Pancreas (tissue), 10 donors: ENCODE data around the gene AKAP1. TPM values are rescaled to one million over a fixed set of nuclear protein-coding genes. Genes with fewer than 3 reads are reported as not detected.

Source experiments
- ATAC-seq, 4 donors: fragments of 200-7000 bp; cut with Tn5 transposase; one replicate each; pipeline versions ENCODE4 v1.8.0 to v1.9.1; 2020; ENCODE audit warnings: mild to moderate bottlenecking in 4 of 4, moderate library complexity in 4 of 4
- DNase-seq, 6 donors: peaks; one replicate each; pipeline ENCODE4 v3.0.0-alpha.2; 2020
- FAIRE-seq: peaks from 2 replicates; lab custom pipeline; 2012; peaks lifted over from hg19 to GRCh38; lab: Jason Lieb, UNC
- H3K27ac ChIP-seq, 4 donors: fragments of 200-600 bp; sonication (generic); 1 replicate in 3 of 4; 2 replicates in 1 of 4; pipeline versions ENCODE4 v1.5.0 to v1.8.0; 2020
- H3K27me3 ChIP-seq, 4 donors: fragments of 200-600 bp; one replicate each; pipeline ENCODE4 v1.8.0; 2021
- H3K36me3 ChIP-seq, 3 donors: fragments of 200-600 bp; sonication (generic) in 1 of 3; one replicate each; pipeline versions ENCODE4 v1.5.0 to v1.8.0; 2020 to 2021
- H3K4me1 ChIP-seq, 3 donors: fragments of 200-600 bp; one replicate each; pipeline ENCODE4 v1.8.0; 2021
- H3K4me3 ChIP-seq, 4 donors: fragments of 200-600 bp; sonication (generic) in 2 of 4; one replicate each; pipeline versions ENCODE4 v1.5.0 to v1.8.0; 2020 to 2021
- H3K9me3 ChIP-seq, 4 donors: fragments of 200-600 bp; one replicate each; pipeline ENCODE4 v1.8.0; 2021
- WGBS, 2 donors: extraction: QIAGEN DNeasy Blood & Tissue Kit; methylation state at CpG; one replicate each; pipeline ENCODE4 v1.1.7; 2013; 5-methylcytosine and 5-hydroxymethylcytosine counted together
- intact Hi-C, 3 donors: fragments of 100-400 bp; cut with DNase I; formaldehyde crosslinking; loops; one replicate each; pipeline versions ENCODE4 v1.11.1 to v1.14.2; 2022
- polyA plus RNA-seq, 2 donors: library from polyadenylated mRNA; stranded (reverse); fragments of 200-250 nt; gene quantifications; one replicate each; pipeline ENCODE4 v1.2.3, GENCODE V29; 2013
- total RNA-seq, 6 donors: library from RNA; stranded (reverse); fragmentation: NEBNext Ultra II Directional in 4 of 6; extraction: Animal tissue kit (Norgen Biotek cat#: 25700) in 4 of 6; gene quantifications; one replicate each; pipeline versions ENCODE4 v1.2.1 to v1.2.4, GENCODE V29; 2021 to 2023
- TF ChIP-seq, protein P1 (sequence below), 4 donors: fragments of 200-600 bp; sonication (generic) in 3 of 4; IDR thresholded peaks; one replicate each; pipeline versions ENCODE4 v1.5.0 to v1.8.0; 2021; ENCODE audit warnings: antibody characterized with exemption in 4 of 4
- donor health status: healthy with polysubstance abuse.
- donor health status: DM: no; HTN: no; CAD: no; lungs with moderate emphysema.
- donor health status: DM: no; HTN: no; CAD: no.
- donor health status: control.
- donor health status: control.
- donor health status: Bipolar disorder and iron deficiency.
- donor health status: DM: yes; HTN: yes; CAD: no.
- donor health status: DM: no; HTN: no; CAD: no.
- donor health status: DM: no; HTN: no; CAD: no.
- donor health status: DM: yes; HTN: yes; CAD: no.

AKAP1 gene
- total and polyA plus RNA-seq, 8 donors: 9.8 to 23.8 (median 15.3) TPM

DNA sequence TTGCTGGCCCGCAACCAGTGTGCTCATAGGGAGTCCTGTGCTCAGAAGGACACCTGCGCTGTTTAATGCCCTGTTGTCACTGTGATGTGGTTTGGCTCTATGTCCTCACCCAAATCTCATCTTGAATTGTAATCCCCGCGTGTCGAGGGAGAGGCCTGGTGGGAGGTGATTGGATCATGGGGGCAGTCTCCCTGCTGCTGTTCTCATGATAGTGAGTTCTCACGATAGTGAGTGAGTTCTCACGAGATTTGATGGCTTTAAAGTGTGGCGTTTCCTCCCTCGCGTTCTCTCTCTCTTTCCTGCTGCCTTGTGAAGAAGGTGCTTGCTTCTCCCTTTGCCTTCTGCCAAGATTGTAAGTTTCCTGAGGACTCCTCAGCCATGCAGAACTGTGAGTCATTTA is 66.8 kb downstream of the AKAP1 start:
- intact Hi-C loops: no loop called here

DNA sequence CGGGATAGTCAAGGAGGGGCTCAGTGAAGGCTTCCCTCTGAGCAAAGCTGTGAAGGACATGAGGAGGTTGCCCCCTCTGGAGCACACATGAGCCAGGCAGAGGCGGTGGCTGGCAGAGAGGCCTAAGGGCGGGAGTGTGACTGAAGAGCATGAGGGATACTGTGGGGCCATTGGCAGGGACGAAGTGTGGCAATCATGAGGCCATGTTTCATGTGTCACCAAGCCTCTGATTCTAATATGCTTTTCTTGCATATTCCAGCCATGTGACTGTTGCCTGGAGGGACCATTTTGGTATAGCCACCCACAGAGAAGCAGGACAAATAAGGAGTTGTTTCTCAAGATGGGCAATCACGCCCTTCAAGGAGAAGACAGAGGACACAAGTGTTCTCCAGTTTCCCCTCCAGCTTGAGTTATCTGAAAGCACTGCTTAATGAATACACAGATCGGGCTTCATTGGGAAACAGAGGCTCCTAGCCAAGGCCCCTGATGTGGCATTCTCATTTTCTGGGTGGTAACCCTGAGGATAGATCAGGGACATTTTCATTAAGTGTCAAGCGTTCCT is 68.0 kb downstream of the AKAP1 start:
- TF ChIP-seq, protein P1, sequence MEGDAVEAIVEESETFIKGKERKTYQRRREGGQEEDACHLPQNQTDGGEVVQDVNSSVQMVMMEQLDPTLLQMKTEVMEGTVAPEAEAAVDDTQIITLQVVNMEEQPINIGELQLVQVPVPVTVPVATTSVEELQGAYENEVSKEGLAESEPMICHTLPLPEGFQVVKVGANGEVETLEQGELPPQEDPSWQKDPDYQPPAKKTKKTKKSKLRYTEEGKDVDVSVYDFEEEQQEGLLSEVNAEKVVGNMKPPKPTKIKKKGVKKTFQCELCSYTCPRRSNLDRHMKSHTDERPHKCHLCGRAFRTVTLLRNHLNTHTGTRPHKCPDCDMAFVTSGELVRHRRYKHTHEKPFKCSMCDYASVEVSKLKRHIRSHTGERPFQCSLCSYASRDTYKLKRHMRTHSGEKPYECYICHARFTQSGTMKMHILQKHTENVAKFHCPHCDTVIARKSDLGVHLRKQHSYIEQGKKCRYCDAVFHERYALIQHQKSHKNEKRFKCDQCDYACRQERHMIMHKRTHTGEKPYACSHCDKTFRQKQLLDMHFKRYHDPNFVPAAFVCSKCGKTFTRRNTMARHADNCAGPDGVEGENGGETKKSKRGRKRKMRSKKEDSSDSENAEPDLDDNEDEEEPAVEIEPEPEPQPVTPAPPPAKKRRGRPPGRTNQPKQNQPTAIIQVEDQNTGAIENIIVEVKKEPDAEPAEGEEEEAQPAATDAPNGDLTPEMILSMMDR (IDR thresholded peaks at IDR 0.05): no peak
- H3K4me1 ChIP-seq: no peaks in the 10 kb centered on the region
- H3K9me3 ChIP-seq: no peaks in the 10 kb centered on the region
- ATAC-seq (no peak), DNase-seq (no peak), FAIRE-seq (no peak)
- no peaks in the 10 kb centered on the region for H3K36me3 ChIP-seq
- intact Hi-C loops: no loop called here
- H3K27ac ChIP-seq: no peak overlapping the region
- no peak overlapping the region for H3K4me3 ChIP-seq
- 82 to 88% methylated on average over 7 of the region's 7 CpGs for WGBS, 2 donors
- H3K27me3 ChIP-seq: no peaks in the 10 kb centered on the region

More for the DNA sequence above, 66.8 kb downstream of the AKAP1 start:
- H3K4me3 ChIP-seq: no peak overlapping the region
- H3K36me3 ChIP-seq: no peaks in the 10 kb centered on the region
- FAIRE-seq (no peak), DNase-seq (no peak), ATAC-seq (no peak)
- H3K27me3 ChIP-seq: no peaks in the 10 kb centered on the region
- WGBS, 2 donors: 77 to 81% methylated on average over 10 of the region's 10 CpGs
- H3K27ac ChIP-seq: no peak overlapping the region
- no peaks in the 10 kb centered on the region for H3K4me1 ChIP-seq
- H3K9me3 ChIP-seq: no peaks in the 10 kb centered on the region
- TF ChIP-seq, protein P1 (IDR thresholded peaks at IDR 0.05): no peak

DNA sequence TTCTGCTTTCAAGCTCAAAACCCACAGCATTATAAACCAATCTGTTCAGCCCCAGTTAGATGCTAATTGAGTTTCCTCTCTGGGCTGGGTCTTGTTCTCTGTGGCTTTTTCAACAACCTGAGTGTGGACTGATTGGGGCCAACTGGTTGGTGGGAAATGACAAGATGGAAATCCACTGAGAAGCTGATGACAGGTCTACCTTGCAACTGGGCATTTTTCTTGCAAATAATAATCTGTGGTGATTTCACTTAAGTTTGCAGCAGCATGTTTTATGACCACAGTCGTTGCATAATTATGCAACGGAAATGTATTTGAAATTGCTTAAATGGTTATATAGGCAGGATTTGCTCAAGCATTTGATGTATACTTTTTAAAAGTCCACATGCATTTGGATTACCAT is 69.9 kb downstream of the AKAP1 start:
- intact Hi-C loops: no loop called here
- Histone ChIP-seq H3K36me3 (no peaks in the 10 kb centered on the region), H3K9me3 (no peaks in the 10 kb centered on the region), H3K4me1 (no peaks in the 10 kb centered on the region), H3K27ac (no peak overlapping the region), H3K27me3 (no peaks in the 10 kb centered on the region), H3K4me3 (no peak overlapping the region)
- TF ChIP-seq, protein P1 (IDR thresholded peaks at IDR 0.05): no peak
- 72 to 78% methylated on average over 2 of the region's 2 CpGs for WGBS, 2 donors
- DNase-seq: no peak
- FAIRE-seq: no peak
- ATAC-seq: no peak

DNA sequence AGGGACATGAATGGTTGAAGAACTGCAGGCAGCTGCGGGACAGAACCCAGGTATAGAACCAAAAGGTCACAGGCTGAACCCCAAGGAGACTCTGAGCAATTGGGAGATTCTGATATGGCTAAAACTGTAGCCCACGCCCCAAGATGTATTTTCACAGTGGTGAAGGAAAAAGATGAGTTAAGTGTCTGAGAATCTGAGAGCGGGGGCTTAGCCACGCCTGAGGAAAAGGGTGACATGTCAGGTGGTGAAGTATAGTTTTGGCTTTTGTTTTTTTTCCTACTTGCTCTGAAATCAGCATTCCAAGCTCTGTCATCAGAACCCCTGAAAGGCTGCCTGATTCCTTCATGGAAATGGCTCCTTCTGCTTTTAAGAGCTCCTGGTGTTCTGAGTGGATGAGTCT is 73.3 kb downstream of the AKAP1 start:
- Histone ChIP-seq H3K27me3 (no peaks in the 10 kb centered on the region), H3K4me3 (no peak overlapping the region), H3K9me3 (no peaks in the 10 kb centered on the region), H3K36me3 (no peaks in the 10 kb centered on the region), H3K4me1 (no peaks in the 10 kb centered on the region), H3K27ac (no peak overlapping the region)
- DNase-seq: no peak
- no peak for ATAC-seq
- 83 to 89% methylated on average over 4 of the region's 4 CpGs for WGBS, 2 donors
- FAIRE-seq: no peak
- TF ChIP-seq, protein P1 (IDR thresholded peaks at IDR 0.05): no peak
- intact Hi-C loops: no loop called here

DNA sequence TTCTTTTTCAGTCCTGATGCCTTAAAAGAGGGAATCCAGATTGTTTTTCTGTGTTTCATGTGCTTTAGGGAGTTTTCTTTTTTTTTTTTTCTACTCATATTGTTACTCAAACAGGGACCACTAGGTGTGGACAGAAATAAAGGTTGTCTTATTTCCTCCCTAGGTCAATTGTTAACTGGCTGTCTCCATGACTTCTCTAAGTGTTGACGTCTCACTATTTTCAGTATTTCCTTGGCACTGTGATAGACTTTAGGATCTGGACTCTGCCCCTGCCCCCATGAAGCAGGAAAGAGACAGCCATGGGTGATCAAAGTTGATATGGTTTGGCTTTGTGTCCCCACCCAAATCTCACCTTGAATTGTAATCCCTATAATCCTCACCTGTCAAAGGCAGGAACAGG is 73.7 kb downstream of the AKAP1 start:
- Histone ChIP-seq H3K27ac (no peak overlapping the region), H3K4me1 (no peaks in the 10 kb centered on the region), H3K9me3 (no peaks in the 10 kb centered on the region), H3K27me3 (no peaks in the 10 kb centered on the region), H3K4me3 (no peak overlapping the region), H3K36me3 (no peaks in the 10 kb centered on the region)
- ATAC-seq: no peak
- no peak for DNase-seq
- FAIRE-seq: no peak
- intact Hi-C loops: no loop called here
- TF ChIP-seq, protein P1 (IDR thresholded peaks at IDR 0.05): no peak
- WGBS, 2 donors: 31 to 46% methylated on average over 1 of the region's 1 CpG
